GM23248 (cell line): Measurements from ENCODE around the gene JMJD7. TPM values are rescaled to one million over a fixed set of nuclear protein-coding genes. Genes with fewer than 3 reads are reported as not detected.
A peak's percentile ranks its signal among the peaks of the same experiment; 100 is the strongest.

Experiments used
- DNase-seq: peaks from one replicate; pipeline ENCODE4 v3.0.0-alpha.2; 2015
- H2AFZ ChIP-seq: fragments of 200-600 bp; sonication (generic); 2 replicates; pipeline ENCODE4 v1.6.1; 2016; ENCODE audit warnings: antibody characterized with exemption
- H3F3A ChIP-seq: fragments of 200-600 bp; sonication (generic); 2 replicates; pipeline ENCODE4 v1.6.1; 2016; ENCODE audit warnings: mild to moderate bottlenecking, antibody characterized with exemption, mixed run types; ENCODE audit not compliant: insufficient read depth
- H3K27ac ChIP-seq: fragments of 200-600 bp; sonication (generic); 2 replicates; pipeline ENCODE4 v1.5.1; 2016; ENCODE audit warnings: mild to moderate bottlenecking
- H3K27me3 ChIP-seq: fragments of 200-600 bp; sonication (generic); replicated peaks from 2 replicates; pipeline ENCODE4 v1.6.1; 2016; ENCODE audit warnings: mild to moderate bottlenecking; ENCODE audit not compliant: insufficient read depth
- H3K36me3 ChIP-seq: fragments of 200-600 bp; sonication (generic); 2 replicates; pipeline ENCODE4 v1.6.1; 2016; ENCODE audit warnings: low read depth, mild to moderate bottlenecking
- H3K4me1 ChIP-seq: fragments of 200-600 bp; sonication (generic); 2 replicates; pipeline ENCODE4 v1.6.1; 2016; ENCODE audit warnings: mild to moderate bottlenecking; ENCODE audit not compliant: insufficient read depth
- H3K4me2 ChIP-seq: fragments of 200-600 bp; sonication (generic); one replicate; pipeline ENCODE4 v1.6.1; 2016; ENCODE audit warnings: mild to moderate bottlenecking; ENCODE audit not compliant: unreplicated experiment
- H3K4me3 ChIP-seq: fragments of 200-600 bp; sonication (generic); 2 replicates; pipeline ENCODE4 v1.5.1; 2016; ENCODE audit warnings: mild to moderate bottlenecking
- H3K79me2 ChIP-seq: fragments of 200-600 bp; sonication (generic); 2 replicates; pipeline ENCODE4 v1.6.1; 2016; ENCODE audit warnings: mild to moderate bottlenecking; ENCODE audit not compliant: insufficient read depth
- H3K9ac ChIP-seq: fragments of 200-600 bp; sonication (generic); 2 replicates; pipeline ENCODE4 v1.6.1; 2016; ENCODE audit warnings: mild to moderate bottlenecking
- H3K9me2 ChIP-seq: fragments of 200-600 bp; sonication (generic); 2 replicates; pipeline ENCODE4 v1.6.1; 2016; ENCODE audit warnings: mixed run types, mild to moderate bottlenecking, moderate library complexity; ENCODE audit not compliant: insufficient read depth
- H3K9me3 ChIP-seq: fragments of 200-600 bp; sonication (generic); one replicate; pipeline ENCODE4 v1.6.1; 2017; ENCODE audit warnings: low read depth
- H4K20me1 ChIP-seq: fragments of 200-600 bp; sonication (generic); 2 replicates; pipeline ENCODE4 v1.6.0; 2016; ENCODE audit not compliant: insufficient read depth
- EZH2 ChIP-seq: fragments of 200-600 bp; sonication (generic); IDR thresholded peaks from 2 replicates; pipeline ENCODE4 v1.6.1; 2018; ENCODE audit warnings: antibody characterized with exemption, mild to moderate bottlenecking; ENCODE audit not compliant: insufficient read depth, poor library complexity, severe bottlenecking
- EZH2phosphoT487 ChIP-seq: fragments of 200-600 bp; sonication (generic); IDR thresholded peaks from 2 replicates; pipeline ENCODE4 v1.6.1; 2018; ENCODE audit warnings: antibody characterized with exemption, moderate library complexity, mild to moderate bottlenecking, low read depth; ENCODE audit not compliant: insufficient read depth
- WGBS, 2 experiments: methylation state at CpG; one replicate each; pipeline ENCODE4 v1.1.6; 2015 to 2017; ENCODE audit warnings: low lambda C conversion rate in 2 of 2, low coverage in 1 of 2; ENCODE audit errors: missing lambda C conversion rate in 2 of 2; 5-methylcytosine and 5-hydroxymethylcytosine counted together
- in situ Hi-C: fragments of 300-500 bp; cut with MboI; formaldehyde crosslinking; loops from 2 replicates; pipeline ENCODE4 v1.15.0; 2020
- polyA plus RNA-seq: library from polyadenylated mRNA; unstranded; fragments of >200 nt; fragmentation: Nextera tagmentation; extraction: Ambion mirVana; gene quantifications from 2 replicates; pipeline ENCODE4 v1.2.1, GENCODE V29; 2016
- total RNA-seq: library from RNA; depleted of rRNA; stranded (reverse); fragments of >200 nt; shearing (Covaris generic); gene quantifications from 2 replicates; pipeline ENCODE4 v1.2.3, GENCODE V29; 2014; rRNA removed

The JMJD7 gene
- 1.3 and 11.7 TPM in 2 replicates for total RNA-seq
- 3.5 and 5.3 TPM in 2 replicates for polyA plus RNA-seq

GRCh38 chr15:41827880-41828806 is at the start of gene JMJD7:
Gene JMJD7, plus strand, starts transcription at chr15:41828092. Its CDS starts 33 bp downstream, at chr15:41828125.
- in situ Hi-C loops, result no loop called here
- peak within 1 kb of the TSS; percentile 30; the same call in 1 of the 2 replicates for H3K27ac ChIP-seq
- no peaks in the 10 kb centered on the region for H4K20me1 ChIP-seq
- no peaks in the 10 kb centered on the region for H3K27me3 ChIP-seq
- DNase-seq, result peak; percentile 95
- no peaks in the 10 kb centered on the region; the same call in 1 of the 2 replicates for H3K4me1 ChIP-seq
- H3K4me3 ChIP-seq, result peak within 1 kb of the TSS; percentile 77
- H3K36me3 ChIP-seq, result no peaks in the 10 kb centered on the region
- 1% methylated on average over 42 to 66 of the region's 66 CpGs for WGBS, 2 experiments
- H3K9ac ChIP-seq, result peak within 1 kb of the TSS; percentile 79
- no peaks in the 10 kb centered on the region for H3K9me2 ChIP-seq
- H3K4me2 ChIP-seq, result peak within 1 kb of the TSS; percentile 89
- H3K9me3 ChIP-seq, result no peaks in the 10 kb centered on the region
- peak within 1 kb of the TSS; percentile 75 for H2AFZ ChIP-seq
- TF ChIP-seq EZH2, result no peak
- TF ChIP-seq EZH2phosphoT487, result no peak
- H3K79me2 ChIP-seq, result no peaks in the 10 kb centered on the region
- no peaks in the 10 kb centered on the region for H3F3A ChIP-seq

- DNase-seq, result no peak
- Histone ChIP-seq H3K9me2 (no peaks in the 10 kb centered on the region), H3K36me3 (no peaks in the 10 kb centered on the region), H3K9me3 (no peaks in the 10 kb centered on the region), H2AFZ (no peak overlapping the region), H3K79me2 (peaks cover 88% of the 10 kb centered on the region), H3K4me2 (peak overlapping the region; percentile 31), H3K4me1 (peaks cover 54% of the 10 kb centered on the region), H3K27me3 (no peaks in the 10 kb centered on the region), H3K27ac (no peak overlapping the region), H4K20me1 (no peaks in the 10 kb centered on the region), H3K4me3 (no peak overlapping the region), H3K9ac (no peak overlapping the region), H3F3A (peaks cover 63% of the 10 kb centered on the region)
- 91 to 98% methylated on average over 1 of the region's 1 CpG for WGBS, 2 experiments
- no peak for TF ChIP-seq EZH2phosphoT487
- no peak for TF ChIP-seq EZH2
- in situ Hi-C loops, result no loop called here
Observed at GRCh38 chr15:41778521-41778920, 49.4 kb upstream of the JMJD7 start.

- Histone ChIP-seq H3K4me2 (no peak overlapping the region), H3K79me2 (peaks cover 100% of the 10 kb centered on the region), H2AFZ (no peak overlapping the region), H3K27ac (no peak overlapping the region), H3K9me2 (no peaks in the 10 kb centered on the region), H3K4me3 (no peak overlapping the region), H3K4me1 (peaks cover 52% of the 10 kb centered on the region), H3K9me3 (no peaks in the 10 kb centered on the region), H4K20me1 (no peaks in the 10 kb centered on the region), H3K9ac (no peak overlapping the region), H3K27me3 (no peaks in the 10 kb centered on the region), H3F3A (peaks cover 59% of the 10 kb centered on the region), H3K36me3 (no peaks in the 10 kb centered on the region)
- WGBS, 2 experiments, result 87 to 94% methylated on average over 4 of the region's 4 CpGs
- in situ Hi-C loops, result no loop called here
- peak; percentile 19 for DNase-seq
- TF ChIP-seq EZH2phosphoT487 (no peak), EZH2 (no peak)
Observed at GRCh38 chr15:41779662-41780157, 48.2 kb upstream of the JMJD7 start.

- H3K36me3 ChIP-seq, result no peaks in the 10 kb centered on the region
- no peak overlapping the region for H2AFZ ChIP-seq
- no peak overlapping the region for H3K4me3 ChIP-seq
- WGBS, 2 experiments, result 57 to 58% methylated on average over 2 of the region's 2 CpGs
- peaks cover 53% of the 10 kb centered on the region for H3F3A ChIP-seq
- no peaks in the 10 kb centered on the region for H3K27me3 ChIP-seq
- no peak overlapping the region for H3K4me2 ChIP-seq
- in situ Hi-C loops, result no loop called here
- DNase-seq, result no peak
- H3K27ac ChIP-seq, result no peak overlapping the region
- H3K9me2 ChIP-seq, result no peaks in the 10 kb centered on the region
- H3K4me1 ChIP-seq, result peaks cover 48% of the 10 kb centered on the region
- H3K9ac ChIP-seq, result no peak overlapping the region
- no peaks in the 10 kb centered on the region for H4K20me1 ChIP-seq
- H3K79me2 ChIP-seq, result peaks cover 100% of the 10 kb centered on the region
- H3K9me3 ChIP-seq, result no peaks in the 10 kb centered on the region
- TF ChIP-seq EZH2phosphoT487 (no peak), EZH2 (no peak)
Observed at GRCh38 chr15:41780266-41780665, 47.6 kb upstream of the JMJD7 start.
